Left ventricle myocardium inferior (tissue), 1 donor: ENCODE measurements around the gene THAP9. TPM values are rescaled to one million over a fixed set of nuclear protein-coding genes. Genes with fewer than 3 reads are reported as not detected.

Experiments used
- DNase-seq: peaks from one replicate; pipeline ENCODE4 v3.0.0-alpha.2; 2020
- H3K27ac ChIP-seq: fragments of 200-600 bp; replicated peaks from 2 replicates; pipeline ENCODE4 v1.8.0; 2021
- H3K27me3 ChIP-seq: fragments of 200-600 bp; 2 replicates; pipeline ENCODE4 v1.8.0; 2021; ENCODE audit warnings: low read depth
- H3K36me3 ChIP-seq: fragments of 200-600 bp; 2 replicates; pipeline ENCODE4 v1.8.0; 2021
- H3K4me1 ChIP-seq: fragments of 200-600 bp; 2 replicates; pipeline ENCODE4 v1.8.0; 2021
- H3K4me3 ChIP-seq: fragments of 200-600 bp; 2 replicates; pipeline ENCODE4 v1.8.0; 2021; ENCODE audit warnings: mild to moderate bottlenecking, moderate library complexity
- H3K9me3 ChIP-seq: fragments of 200-600 bp; replicated peaks from 2 replicates; pipeline ENCODE4 v1.8.0; 2021
- intact Hi-C: fragments of 100-400 bp; cut with micrococcal nuclease; formaldehyde crosslinking; loops from one replicate; pipeline ENCODE4 v1.11.0; 2022
- total RNA-seq: library from RNA; stranded (reverse); fragmentation: NEBNext Ultra II Directional; extraction: Animal tissue kit (Norgen Biotek cat#: 25700); gene quantifications from one replicate; pipeline ENCODE4 v1.2.1, GENCODE V29; 2021
- TF ChIP-seq, protein P1 (sequence below): fragments of 200-600 bp; IDR thresholded peaks from 2 replicates; pipeline ENCODE4 v1.8.0; 2021; ENCODE audit warnings: antibody characterized with exemption, mild to moderate bottlenecking, borderline replicate concordance
- donor health status: DM: no; HTN: yes; CAD: no; lungs with severe emphysema.

THAP9 gene
- total RNA-seq, 1 donor from 2014 or later, result 5.6 TPM

- Histone ChIP-seq H3K36me3 (peaks cover 76% of the 10 kb centered on the region), H3K27me3 (no peaks in the 10 kb centered on the region), H3K4me1 (no peaks in the 10 kb centered on the region), H3K9me3 (no peaks in the 10 kb centered on the region), H3K4me3 (no peak overlapping the region), H3K27ac (no peak overlapping the region)
- DNase-seq, result no peak
- intact Hi-C loops, result no loop called here
- TF ChIP-seq, protein P1, sequence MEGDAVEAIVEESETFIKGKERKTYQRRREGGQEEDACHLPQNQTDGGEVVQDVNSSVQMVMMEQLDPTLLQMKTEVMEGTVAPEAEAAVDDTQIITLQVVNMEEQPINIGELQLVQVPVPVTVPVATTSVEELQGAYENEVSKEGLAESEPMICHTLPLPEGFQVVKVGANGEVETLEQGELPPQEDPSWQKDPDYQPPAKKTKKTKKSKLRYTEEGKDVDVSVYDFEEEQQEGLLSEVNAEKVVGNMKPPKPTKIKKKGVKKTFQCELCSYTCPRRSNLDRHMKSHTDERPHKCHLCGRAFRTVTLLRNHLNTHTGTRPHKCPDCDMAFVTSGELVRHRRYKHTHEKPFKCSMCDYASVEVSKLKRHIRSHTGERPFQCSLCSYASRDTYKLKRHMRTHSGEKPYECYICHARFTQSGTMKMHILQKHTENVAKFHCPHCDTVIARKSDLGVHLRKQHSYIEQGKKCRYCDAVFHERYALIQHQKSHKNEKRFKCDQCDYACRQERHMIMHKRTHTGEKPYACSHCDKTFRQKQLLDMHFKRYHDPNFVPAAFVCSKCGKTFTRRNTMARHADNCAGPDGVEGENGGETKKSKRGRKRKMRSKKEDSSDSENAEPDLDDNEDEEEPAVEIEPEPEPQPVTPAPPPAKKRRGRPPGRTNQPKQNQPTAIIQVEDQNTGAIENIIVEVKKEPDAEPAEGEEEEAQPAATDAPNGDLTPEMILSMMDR, result no peak
These were observed 65.2 kb downstream of the THAP9 start for GRCh38 chr4:82965763-82966162.

DNA sequence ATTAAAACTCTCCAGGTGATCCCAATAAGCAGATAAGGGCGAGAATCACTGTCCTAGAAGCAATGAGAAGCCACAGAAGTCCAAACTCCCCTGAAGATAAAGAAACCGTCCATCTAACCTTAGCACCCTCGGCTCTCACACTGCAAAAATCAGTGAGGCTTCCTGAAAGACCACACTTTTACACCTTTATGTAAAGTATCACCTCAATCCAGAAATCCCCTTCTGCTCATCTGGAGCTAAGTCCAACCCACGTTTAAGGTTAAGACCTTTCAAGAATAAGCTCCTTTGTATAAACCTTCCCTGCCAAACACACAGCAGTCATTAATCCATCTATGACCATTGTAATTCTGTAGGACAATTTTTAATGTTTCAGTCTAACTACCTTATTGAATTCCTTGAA, 68.4 kb downstream of the THAP9 start:
- no peak overlapping the region for H3K4me3 ChIP-seq
- no peaks in the 10 kb centered on the region for H3K9me3 ChIP-seq
- DNase-seq, result no peak
- H3K27me3 ChIP-seq, result no peaks in the 10 kb centered on the region
- intact Hi-C loops, result no loop called here
- no peaks in the 10 kb centered on the region for H3K4me1 ChIP-seq
- TF ChIP-seq, protein P1, result no peak
- H3K27ac ChIP-seq, result no peak overlapping the region
- H3K36me3 ChIP-seq, result peaks cover 61% of the 10 kb centered on the region

DNA sequence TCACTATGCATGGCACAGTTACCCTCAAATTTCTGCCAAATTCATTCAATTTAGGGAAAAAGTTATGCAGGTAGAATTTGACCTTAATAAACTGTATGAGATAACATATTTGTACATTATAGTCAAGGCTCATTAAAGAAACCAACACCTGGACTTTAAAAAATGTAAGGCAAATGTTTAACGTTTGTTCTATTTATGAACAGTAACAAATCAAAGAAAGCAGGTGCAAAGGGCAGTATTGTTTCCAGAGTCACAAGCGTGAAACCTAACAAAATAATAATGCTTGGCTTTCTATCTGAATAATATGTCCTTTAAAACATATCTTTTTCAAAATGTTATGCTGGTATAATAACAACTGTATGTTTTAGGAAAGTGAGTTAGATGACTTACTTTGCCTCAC, 68.9 kb downstream of the THAP9 start:
- TF ChIP-seq, protein P1, result no peak
- intact Hi-C loops, result no loop called here
- Histone ChIP-seq H3K4me3 (no peak overlapping the region), H3K9me3 (no peaks in the 10 kb centered on the region), H3K4me1 (no peaks in the 10 kb centered on the region), H3K36me3 (peaks cover 57% of the 10 kb centered on the region), H3K27me3 (no peaks in the 10 kb centered on the region), H3K27ac (no peak overlapping the region)
- no peak for DNase-seq

Other genes starting within 250 kb of the THAP9 start
- 4.5 TPM for gene SCD5, start 101.9 kb upstream of the THAP9 start, total RNA-seq
- 115 TPM for gene SEC31A, start 9.6 kb upstream of the THAP9 start, total RNA-seq
- gene LIN54, start 110.1 kb downstream of the THAP9 start, total RNA-seq, result 6.2 TPM
- gene COPS4, start 134.4 kb downstream of the THAP9 start, total RNA-seq, result 53.6 TPM
- gene PLAC8, start 214.0 kb downstream of the THAP9 start, total RNA-seq, result 1.5 TPM